ENCODE measurements around the gene GDF7.
A peak's percentile ranks its signal among the peaks of the same experiment; 100 is the strongest.

GDF7 gene

GRCh38 chr2:20674309-20674965 is 7.5 kb downstream of the GDF7 start:
- no peak for DNase-seq (ENCODE audit: low spot score)

DNA sequence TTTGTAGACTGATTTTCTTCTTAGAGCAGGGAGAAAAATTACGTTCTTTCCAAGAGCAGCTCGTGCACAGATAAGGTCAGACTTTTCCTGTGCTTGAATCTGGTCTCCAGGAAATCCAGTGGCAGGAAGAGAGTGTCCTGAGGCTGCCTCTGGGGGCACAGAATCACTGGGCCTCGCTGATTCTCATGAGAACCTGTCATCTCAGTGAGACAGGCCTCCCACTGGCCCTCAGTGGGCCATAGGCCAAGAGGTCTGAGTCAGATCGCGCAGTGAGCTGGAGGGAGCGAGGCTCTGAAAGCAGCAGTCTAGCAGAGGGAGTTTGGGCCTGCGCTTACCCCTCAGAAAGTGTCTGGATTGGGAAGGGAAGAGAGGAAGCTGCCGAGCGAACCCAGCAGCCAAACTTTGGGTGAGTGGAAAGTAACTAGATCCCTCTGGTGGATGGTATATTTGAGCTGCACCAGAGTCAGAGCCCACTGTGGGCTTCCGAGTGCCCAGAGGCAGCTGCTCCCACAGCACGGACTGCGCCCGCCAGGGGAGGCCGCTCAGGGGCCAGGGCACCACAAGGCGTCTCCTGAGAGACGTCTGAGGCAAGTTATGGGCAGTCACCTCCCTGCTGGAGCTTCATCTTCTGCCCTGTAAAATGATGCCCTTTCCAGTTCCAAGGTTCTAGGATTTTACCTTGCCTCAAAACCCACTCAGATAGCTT is 8.2 kb downstream of the GDF7 start:
- DNase-seq (ENCODE audit: low spot score): no peak

- DNase-seq (ENCODE audit: low spot score): no peak
Measured at GRCh38 chr2:20675701-20676352, 8.9 kb downstream of the GDF7 start.

GRCh38 chr2:20676353-20677215 is 9.6 kb downstream of the GDF7 start:
- peak; percentile 19 for DNase-seq (ENCODE audit: low spot score)

DNA sequence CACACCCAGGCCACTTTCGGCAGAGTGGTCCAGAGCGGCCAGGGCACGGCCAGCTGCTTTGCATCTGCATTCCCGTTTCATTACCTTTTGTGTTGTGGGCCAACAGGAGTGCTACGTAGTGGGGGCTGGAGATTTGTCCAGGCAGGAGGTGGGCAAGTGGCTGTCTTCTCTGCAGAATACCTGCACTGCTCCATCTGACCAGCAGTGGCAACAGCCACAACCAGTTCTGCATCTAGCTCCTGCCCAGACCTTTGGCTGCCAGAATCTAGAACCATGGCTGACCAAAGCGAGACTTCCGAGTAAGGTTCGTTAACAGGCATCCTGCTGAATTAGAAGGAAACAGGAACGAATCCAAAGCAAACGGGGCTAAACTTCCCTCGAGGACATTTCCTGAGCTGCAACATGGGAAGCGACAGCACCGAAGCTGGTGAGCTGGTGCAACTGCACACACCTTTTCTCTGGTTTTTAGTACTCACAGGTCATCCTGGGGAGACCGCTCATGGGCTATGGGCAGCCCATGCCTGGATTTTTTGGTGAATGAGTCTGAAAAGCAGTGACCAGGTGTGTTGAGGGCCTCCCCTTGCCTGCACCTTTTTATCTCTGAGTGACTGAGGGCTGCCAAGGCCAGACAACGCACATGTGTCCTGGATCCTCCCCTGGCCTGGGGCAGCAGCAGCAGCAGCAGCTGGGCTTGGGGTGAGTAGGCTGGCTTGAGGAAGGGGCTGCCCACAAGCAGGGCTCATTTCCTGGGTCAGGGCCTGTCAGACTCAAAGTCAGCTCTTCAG is 10.5 kb downstream of the GDF7 start:
- no peak for DNase-seq (ENCODE audit: low spot score)

DNA sequence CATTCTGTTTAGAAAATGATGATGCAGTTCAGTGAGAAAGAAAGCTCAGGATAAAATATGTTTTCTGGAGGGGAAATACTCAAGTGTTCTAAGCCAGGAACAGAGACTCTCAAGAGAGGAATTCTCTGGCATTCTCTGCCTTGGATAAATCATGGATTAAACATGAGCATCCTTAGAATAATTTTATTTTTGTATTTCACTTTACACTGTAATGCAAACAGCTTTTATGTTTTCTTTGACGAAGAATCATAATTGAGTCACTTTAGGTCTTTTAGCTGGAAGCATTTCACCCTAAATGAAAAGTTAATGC is 11.1 kb downstream of the GDF7 start:
- no peak for DNase-seq (ENCODE audit: low spot score)

GRCh38 chr2:20678780-20679179 is 11.8 kb downstream of the GDF7 start:
- no peak for DNase-seq (ENCODE audit: low spot score)

DNA sequence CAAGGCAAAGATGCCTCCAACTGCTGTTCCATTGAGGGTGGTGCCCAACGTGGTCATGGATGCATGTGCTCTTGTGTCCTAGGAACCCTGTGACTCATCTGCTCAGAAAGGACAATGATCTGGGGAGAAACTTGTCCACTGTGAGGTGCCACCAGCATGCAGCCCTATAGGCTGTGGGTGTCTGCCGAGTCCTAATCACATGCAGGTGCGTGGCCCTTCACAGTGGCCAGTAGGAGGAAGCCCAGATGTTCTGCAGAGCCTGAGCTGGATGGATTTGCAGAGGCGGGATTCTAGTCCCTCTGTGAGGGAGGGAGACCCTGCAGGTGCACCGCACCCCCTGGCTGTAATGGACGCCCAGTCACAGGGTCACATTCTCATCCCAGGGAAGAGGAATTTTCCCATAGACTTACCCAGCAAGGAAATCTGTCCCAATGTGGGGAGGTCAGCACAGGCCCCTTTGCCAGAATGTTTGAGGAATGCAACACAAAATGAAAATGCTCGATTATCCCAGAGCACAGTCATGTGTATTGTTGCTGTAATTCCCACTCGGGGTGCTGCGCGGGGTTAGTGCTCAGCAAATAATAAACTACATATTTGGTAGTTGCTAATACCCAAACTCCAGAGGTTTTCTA is 13.9 kb downstream of the GDF7 start:
- no peak for DNase-seq (ENCODE audit: low spot score)

DNA sequence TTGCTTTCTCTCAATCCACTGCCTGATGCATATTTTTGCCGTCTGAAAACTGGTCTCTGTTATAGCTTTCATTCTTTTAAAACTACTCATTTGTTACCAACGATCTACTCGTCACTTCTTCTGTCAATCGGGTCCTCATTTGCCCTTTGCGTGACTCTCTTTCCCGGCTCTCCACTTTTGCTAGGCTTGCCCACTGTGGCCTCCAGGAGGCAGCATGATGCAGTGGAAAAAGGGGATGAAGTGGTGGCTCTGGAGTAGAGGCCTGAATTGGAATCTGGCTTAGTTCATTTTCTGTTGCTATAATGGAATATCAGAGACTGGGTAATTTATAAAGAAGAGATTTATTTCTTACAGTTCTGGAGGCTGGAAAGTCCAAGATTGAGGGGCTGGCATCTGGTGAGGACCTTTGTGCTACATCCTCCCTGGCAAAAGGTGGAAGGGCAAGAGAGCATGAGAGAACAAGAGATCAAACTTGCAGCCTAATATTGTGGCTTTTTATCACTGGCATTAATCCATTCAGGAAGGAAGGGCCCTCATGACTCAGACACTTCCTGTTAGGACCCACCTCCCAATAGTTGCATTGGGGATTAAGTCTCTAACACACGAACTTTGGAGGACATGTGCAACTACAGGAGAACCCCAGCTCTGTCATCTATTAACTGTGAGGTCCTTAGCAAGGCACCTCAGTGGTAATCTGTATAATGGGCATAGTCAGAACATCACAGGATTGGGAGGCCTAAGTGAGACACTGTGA is 15.4 kb downstream of the GDF7 start:
- DNase-seq (ENCODE audit: low spot score): no peak

GRCh38 chr2:20684581-20685063 is 17.7 kb downstream of the GDF7 start:
- DNase-seq (ENCODE audit: low spot score): no peak

- no peak for DNase-seq (ENCODE audit: low spot score)
Measured at GRCh38 chr2:20687260-20687832, 20.4 kb downstream of the GDF7 start.

- no peak for DNase-seq (ENCODE audit: low spot score)
Measured at GRCh38 chr2:20689428-20690264, 22.7 kb downstream of the GDF7 start.

- DNase-seq (ENCODE audit: low spot score): no peak
Measured at GRCh38 chr2:20691076-20691734, 24.3 kb downstream of the GDF7 start.

DNA sequence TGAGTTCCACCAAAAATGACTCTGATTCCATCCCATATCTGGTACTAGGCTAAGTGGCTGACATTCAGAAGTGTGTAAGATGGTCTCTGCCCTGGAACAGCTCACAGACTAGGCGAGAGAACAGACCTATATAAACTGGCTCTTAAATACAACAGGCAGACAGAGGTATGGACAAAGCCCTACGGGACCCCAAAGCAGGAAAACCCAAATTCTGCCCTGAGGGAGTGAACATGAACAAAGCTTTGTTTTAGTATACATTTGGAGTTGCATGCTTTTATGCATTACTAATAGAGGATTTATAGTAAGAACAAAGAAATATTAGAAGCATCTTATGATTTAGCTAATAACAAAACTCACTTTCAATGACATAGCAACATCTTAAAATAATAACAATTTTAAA is 25.1 kb downstream of the GDF7 start:
- DNase-seq (ENCODE audit: low spot score): no peak

DNA sequence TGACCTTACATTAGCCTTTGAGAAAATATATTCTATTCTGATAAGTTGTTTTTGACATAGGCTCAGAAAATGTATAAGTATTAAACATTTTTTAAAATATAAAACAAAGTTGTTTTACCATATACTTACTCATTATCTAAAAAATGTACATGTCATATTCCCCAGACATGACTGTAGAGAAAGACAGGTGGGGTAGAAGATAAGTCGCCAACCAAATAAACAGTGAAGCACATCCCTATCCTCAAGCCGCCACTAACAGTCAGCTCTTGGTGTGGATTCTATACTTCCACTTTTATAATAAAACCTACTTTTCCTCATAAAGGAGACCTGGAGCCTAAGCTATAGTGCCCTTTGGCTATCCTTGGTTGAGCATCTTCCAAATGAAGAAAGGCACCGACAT is 26.4 kb downstream of the GDF7 start:
- no peak for DNase-seq (ENCODE audit: low spot score)

DNA sequence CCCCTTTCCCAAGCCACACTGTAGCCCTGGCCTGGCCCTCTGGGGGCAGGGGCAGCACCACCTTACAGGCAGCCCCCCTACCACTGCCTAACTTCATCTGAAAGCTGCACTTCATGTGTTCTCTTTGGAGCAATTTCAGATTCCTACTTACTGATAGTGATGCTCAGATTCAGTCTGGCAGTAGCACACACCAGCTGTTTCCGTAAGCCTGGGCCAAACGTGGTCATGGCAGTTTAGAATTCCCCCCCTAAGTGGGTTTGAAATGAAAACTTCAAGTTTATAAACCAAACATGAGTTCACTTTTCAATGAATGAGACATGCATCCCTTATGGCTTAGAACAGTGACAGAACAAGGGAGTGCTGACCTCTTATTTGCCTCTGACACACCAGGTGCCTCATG is 29.4 kb downstream of the GDF7 start:
- no peak for DNase-seq (ENCODE audit: low spot score)

DNA sequence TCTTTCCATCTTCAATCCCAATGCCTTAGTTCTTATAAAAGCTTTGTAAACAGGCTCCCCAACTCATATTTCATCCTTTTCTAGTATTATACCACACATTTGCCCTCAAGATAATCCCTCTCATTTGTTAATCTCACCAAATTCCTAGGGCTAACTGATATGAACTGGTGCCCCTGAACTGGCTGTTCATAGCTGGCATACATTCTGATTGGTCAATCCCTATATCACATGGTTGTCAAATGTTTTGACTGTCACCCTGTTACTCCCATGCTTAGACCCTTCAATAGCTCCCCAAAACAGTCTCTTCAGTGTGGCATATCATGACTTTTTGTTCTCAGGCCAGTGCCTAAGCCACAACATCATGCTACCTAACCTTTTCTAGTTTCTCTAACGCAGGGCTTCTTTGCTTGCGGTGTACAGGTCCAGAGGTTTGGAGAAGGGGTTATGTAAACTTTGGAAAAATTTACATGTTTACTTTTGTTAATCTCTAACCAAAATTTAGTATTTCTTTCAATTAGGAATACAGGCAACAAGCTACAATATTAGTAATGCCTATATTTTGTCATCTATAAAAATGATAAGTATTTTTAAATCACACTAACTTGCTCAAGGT is 30.5 kb downstream of the GDF7 start:
- DNase-seq (ENCODE audit: low spot score): no peak
